Measurements from ENCODE around the gene LRRN3.

DNA sequence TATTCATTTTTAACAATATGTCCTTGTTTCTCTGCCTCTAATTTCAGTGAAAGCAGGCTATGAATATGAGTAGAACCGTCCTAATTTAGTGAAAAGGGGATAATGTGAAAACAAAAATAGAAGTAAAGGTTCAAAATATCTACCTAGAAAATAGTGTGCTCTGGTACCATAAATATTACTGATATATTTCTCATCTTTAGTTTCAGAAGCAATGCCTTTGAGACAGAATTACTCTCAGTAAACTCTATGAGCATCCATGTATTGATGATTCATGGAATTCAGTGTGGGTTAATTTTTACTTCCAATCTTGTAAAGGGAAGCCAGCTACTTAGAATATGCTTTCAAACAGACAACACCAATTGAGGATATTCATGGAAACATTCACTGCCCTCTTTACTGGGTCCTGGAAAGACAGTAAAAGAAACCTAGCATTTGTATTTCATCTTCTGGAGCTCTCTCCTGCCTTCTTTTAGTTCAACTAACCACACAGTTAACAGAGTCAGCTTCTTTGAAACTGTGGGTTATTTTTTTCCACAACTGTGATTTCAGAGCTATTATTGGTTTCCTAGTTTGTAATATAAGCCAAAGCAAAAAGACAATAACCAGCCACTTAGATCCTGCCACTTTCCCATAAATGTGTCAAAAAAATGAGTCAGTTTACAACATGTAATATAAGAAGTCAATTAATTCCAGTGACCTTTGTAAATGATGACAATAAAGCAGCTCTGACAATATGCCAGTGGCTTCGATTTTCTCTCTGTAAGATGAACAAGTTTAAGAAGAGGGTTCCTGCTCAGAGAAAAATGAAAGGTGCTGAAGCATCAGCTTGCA lies 1.7 kb downstream of the LRRN3 start:
- TF ChIP-seq, protein P1, sequence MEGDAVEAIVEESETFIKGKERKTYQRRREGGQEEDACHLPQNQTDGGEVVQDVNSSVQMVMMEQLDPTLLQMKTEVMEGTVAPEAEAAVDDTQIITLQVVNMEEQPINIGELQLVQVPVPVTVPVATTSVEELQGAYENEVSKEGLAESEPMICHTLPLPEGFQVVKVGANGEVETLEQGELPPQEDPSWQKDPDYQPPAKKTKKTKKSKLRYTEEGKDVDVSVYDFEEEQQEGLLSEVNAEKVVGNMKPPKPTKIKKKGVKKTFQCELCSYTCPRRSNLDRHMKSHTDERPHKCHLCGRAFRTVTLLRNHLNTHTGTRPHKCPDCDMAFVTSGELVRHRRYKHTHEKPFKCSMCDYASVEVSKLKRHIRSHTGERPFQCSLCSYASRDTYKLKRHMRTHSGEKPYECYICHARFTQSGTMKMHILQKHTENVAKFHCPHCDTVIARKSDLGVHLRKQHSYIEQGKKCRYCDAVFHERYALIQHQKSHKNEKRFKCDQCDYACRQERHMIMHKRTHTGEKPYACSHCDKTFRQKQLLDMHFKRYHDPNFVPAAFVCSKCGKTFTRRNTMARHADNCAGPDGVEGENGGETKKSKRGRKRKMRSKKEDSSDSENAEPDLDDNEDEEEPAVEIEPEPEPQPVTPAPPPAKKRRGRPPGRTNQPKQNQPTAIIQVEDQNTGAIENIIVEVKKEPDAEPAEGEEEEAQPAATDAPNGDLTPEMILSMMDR (IDR thresholded peaks at IDR 0.05) = no peak
- TF ChIP-seq POLR2A (IDR thresholded peaks at IDR 0.05) = no peak

Data from testis (tissue), 2 donors.